Neural cell (in vitro differentiated cells): Measurements from ENCODE around the gene PREX1. TPM values are rescaled to one million over a fixed set of nuclear protein-coding genes. Genes with fewer than 3 reads are reported as not detected.

Experiments
- H2AFZ ChIP-seq: fragments of 200-600, 300-800 bp; sonication (generic), shearing (Covaris generic); 2 replicates; pipeline ENCODE4 v1.6.0; 2014; ENCODE audit warnings: low read depth, mild to moderate bottlenecking, antibody characterized with exemption, low read length, moderate library complexity
- H3F3A ChIP-seq: fragments of 200-600 bp; shearing (Covaris generic); 2 replicates; pipeline ENCODE4 v1.6.1; 2016; ENCODE audit warnings: mild to moderate bottlenecking, moderate library complexity, mixed read lengths, antibody characterized with exemption, low read length; ENCODE audit not compliant: insufficient read depth, poor library complexity, severe bottlenecking
- H3K27ac ChIP-seq: fragments of 200-600, 300-800 bp; sonication (generic), shearing (Covaris generic); 2 replicates; pipeline ENCODE4 v1.5.1; 2014; ENCODE audit warnings: mild to moderate bottlenecking, low read length, moderate library complexity
- H3K27me3 ChIP-seq: fragments of 300-800, 200-600 bp; sonication (generic), shearing (Covaris generic); 2 replicates; pipeline ENCODE4 v1.6.0; 2014; ENCODE audit warnings: mild to moderate bottlenecking, low read depth, low read length, moderate library complexity; ENCODE audit not compliant: insufficient read depth
- H3K36me3 ChIP-seq: fragments of 300-800, 200-600 bp; sonication (generic), shearing (Covaris generic); 2 replicates; pipeline ENCODE4 v1.5.1; 2014; ENCODE audit warnings: mild to moderate bottlenecking, antibody characterized with exemption, low read length, moderate library complexity; ENCODE audit not compliant: insufficient read depth
- H3K4me2 ChIP-seq: fragments of 300-800, 200-600 bp; sonication (generic), shearing (Covaris generic); 2 replicates; pipeline ENCODE4 v1.6.0; 2014; ENCODE audit warnings: mild to moderate bottlenecking, low read length
- H3K4me3 ChIP-seq: fragments of 300-800, 200-600 bp; sonication (generic), shearing (Covaris generic); 2 replicates; pipeline ENCODE4 v1.5.1; 2014; ENCODE audit warnings: mild to moderate bottlenecking, low read length, moderate library complexity
- H3K79me2 ChIP-seq: fragments of 200-600 bp; shearing (Covaris generic); replicated peaks from 2 replicates; pipeline ENCODE4 v1.6.0; 2014; ENCODE audit warnings: mild to moderate bottlenecking, low read length, moderate library complexity; ENCODE audit not compliant: insufficient read depth
- H3K9ac ChIP-seq: fragments of 300-800, 200-600 bp; sonication (generic), shearing (Covaris generic); 2 replicates; pipeline ENCODE4 v1.6.1; 2016; ENCODE audit warnings: mild to moderate bottlenecking, low read length, mixed read lengths
- H3K9me2 ChIP-seq: fragments of 200-600 bp; shearing (Covaris generic); 2 replicates; pipeline ENCODE4 v1.6.1; 2016; ENCODE audit warnings: mild to moderate bottlenecking, low read length, mixed read lengths; ENCODE audit not compliant: insufficient read depth
- H3K9me3 ChIP-seq: fragments of 200-600, 300-800 bp; sonication (generic), shearing (Covaris generic); 2 replicates; pipeline ENCODE4 v1.6.1; 2016; ENCODE audit warnings: mild to moderate bottlenecking, mixed run types, low read length, moderate library complexity, mixed read lengths
- H4K20me1 ChIP-seq: fragments of 200-600 bp; shearing (Covaris generic); 2 replicates; pipeline ENCODE4 v1.6.1; 2016; ENCODE audit warnings: mild to moderate bottlenecking, mixed run types; ENCODE audit not compliant: insufficient read depth
- EP300 ChIP-seq: fragments of 450-650 bp; conservative IDR thresholded peaks from 2 replicates; pipeline ENCODE4 v1.6.1; 2014; ENCODE audit warnings: antibody characterized with exemption, mild to moderate bottlenecking, moderate library complexity; ENCODE audit not compliant: poor library complexity, severe bottlenecking
- EZH2 ChIP-seq: fragments of 200-600, 300-800 bp; shearing (Covaris generic), sonication (generic); IDR thresholded peaks from 2 replicates; pipeline ENCODE4 v1.6.1; 2014; ENCODE audit warnings: antibody characterized with exemption, low read length, borderline replicate concordance, mild to moderate bottlenecking; ENCODE audit not compliant: insufficient read depth, poor library complexity, severe bottlenecking
- MXI1 ChIP-seq: fragments of 450-650 bp; conservative IDR thresholded peaks from 2 replicates; pipeline ENCODE4 v1.6.1; 2014; ENCODE audit warnings: antibody characterized with exemption, mild to moderate bottlenecking; ENCODE audit not compliant: poor library complexity, severe bottlenecking
- POLR2AphosphoS5 ChIP-seq: IDR thresholded peaks from 2 replicates; pipeline ENCODE4 v1.6.1; 2012
- RAD21 ChIP-seq: fragments of 450-650 bp; conservative IDR thresholded peaks from 2 replicates; pipeline ENCODE4 v1.6.1; 2014; ENCODE audit warnings: antibody characterized with exemption, mild to moderate bottlenecking, moderate library complexity
- SMC3 ChIP-seq: fragments of 450-650 bp; conservative IDR thresholded peaks from 2 replicates; pipeline ENCODE4 v1.6.1; 2014; ENCODE audit warnings: antibody characterized with exemption, mild to moderate bottlenecking, moderate library complexity; ENCODE audit not compliant: poor library complexity
- TAF1 ChIP-seq: IDR thresholded peaks from 2 replicates; pipeline ENCODE4 v1.6.1; 2012; ENCODE audit warnings: low read depth
- polyA plus RNA-seq: library from polyadenylated mRNA; depleted of rRNA; stranded (reverse); fragments of >200 nt; gene quantifications from 2 replicates; pipeline ENCODE4 v1.2.3, GENCODE V29; 2014
- TF ChIP-seq, protein P1 (sequence below): fragments of 450-650 bp; IDR thresholded peaks from 2 replicates; pipeline ENCODE4 v1.5.1; 2014; ENCODE audit warnings: antibody characterized with exemption, mild to moderate bottlenecking, moderate library complexity; ENCODE audit not compliant: poor library complexity, severe bottlenecking
- TF ChIP-seq, protein P2 (sequence below): IDR thresholded peaks from 2 replicates; pipeline ENCODE4 v1.6.1; 2012; ENCODE audit warnings: borderline replicate concordance

Gene PREX1
- polyA plus RNA-seq, 1 donor from 2014 or later = 0.06 TPM

DNA sequence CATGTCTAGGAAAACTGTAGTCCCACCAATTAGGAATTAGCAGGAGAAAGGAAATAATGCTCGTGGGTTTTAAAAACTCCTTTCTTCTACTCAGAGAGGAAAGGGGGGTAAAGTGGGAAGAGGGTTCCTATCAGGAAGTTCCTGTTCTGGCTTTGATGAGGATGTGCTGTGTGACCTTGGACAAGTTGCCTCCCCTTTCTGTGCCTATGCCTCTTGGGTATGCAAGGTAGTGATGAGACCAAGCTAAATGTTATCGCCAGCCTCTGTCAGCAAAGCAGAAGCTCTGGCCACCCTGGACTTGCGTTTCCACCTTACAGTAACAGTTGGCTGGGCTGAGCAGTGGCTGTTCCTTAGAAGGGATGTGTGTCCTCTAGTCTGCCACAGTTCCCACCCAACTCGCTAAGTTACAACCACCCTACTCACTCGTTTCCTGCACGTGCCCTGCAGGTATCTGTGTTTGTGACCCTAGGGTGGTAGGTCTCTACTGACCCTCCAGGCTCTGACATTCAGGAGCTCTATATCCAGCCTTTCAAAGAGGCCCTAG is 110.0 kb downstream of the PREX1 start:
- Histone ChIP-seq H3K36me3 (no peaks in the 10 kb centered on the region), H3K27ac (no peak overlapping the region), H2AFZ (no peak overlapping the region), H3K27me3 (no peaks in the 10 kb centered on the region), H3K9ac (no peak overlapping the region), H4K20me1 (no peaks in the 10 kb centered on the region), H3K79me2 (no peaks in the 10 kb centered on the region), H3K9me3 (no peaks in the 10 kb centered on the region), H3K4me3 (no peak overlapping the region), H3K4me2 (no peak overlapping the region), H3F3A (no peaks in the 10 kb centered on the region), H3K9me2 (no peaks in the 10 kb centered on the region)
- TF ChIP-seq TAF1 (no peak), EZH2 (no peak), SMC3 (no peak), EP300 (no peak), MXI1 (no peak), RAD21 (no peak), POLR2AphosphoS5 (no peak)
- TF ChIP-seq, protein P1, sequence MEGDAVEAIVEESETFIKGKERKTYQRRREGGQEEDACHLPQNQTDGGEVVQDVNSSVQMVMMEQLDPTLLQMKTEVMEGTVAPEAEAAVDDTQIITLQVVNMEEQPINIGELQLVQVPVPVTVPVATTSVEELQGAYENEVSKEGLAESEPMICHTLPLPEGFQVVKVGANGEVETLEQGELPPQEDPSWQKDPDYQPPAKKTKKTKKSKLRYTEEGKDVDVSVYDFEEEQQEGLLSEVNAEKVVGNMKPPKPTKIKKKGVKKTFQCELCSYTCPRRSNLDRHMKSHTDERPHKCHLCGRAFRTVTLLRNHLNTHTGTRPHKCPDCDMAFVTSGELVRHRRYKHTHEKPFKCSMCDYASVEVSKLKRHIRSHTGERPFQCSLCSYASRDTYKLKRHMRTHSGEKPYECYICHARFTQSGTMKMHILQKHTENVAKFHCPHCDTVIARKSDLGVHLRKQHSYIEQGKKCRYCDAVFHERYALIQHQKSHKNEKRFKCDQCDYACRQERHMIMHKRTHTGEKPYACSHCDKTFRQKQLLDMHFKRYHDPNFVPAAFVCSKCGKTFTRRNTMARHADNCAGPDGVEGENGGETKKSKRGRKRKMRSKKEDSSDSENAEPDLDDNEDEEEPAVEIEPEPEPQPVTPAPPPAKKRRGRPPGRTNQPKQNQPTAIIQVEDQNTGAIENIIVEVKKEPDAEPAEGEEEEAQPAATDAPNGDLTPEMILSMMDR = no peak

DNA sequence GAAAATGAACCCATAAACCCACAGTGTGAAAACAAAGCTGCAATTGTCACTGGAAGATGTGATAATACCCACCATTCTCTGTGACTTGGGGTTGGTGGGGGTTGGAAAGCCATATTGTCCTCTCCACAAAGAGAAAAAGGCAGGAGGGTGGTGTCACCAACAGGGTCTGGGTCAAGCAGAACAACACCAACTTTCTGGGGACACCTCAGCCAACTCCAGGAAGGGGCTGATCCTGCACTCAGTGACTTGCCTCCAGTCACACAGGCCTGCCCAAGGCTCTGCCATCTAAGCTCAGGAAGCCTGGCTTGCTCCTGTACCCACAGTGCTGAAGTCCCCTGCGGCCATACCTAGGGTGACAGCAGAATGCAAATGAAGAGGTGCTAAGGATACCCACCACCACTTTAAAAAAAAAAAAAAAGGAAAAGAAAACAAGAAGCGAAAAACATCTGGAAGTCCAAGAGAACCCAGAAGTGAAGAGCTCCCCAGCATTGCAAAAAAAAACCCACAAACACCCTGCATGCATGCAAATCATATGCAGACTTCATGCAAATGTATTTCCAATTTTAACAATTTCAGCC is 110.6 kb downstream of the PREX1 start:
- H3K9ac ChIP-seq = no peak overlapping the region
- TF ChIP-seq POLR2AphosphoS5 (no peak), EP300 (no peak), SMC3 (no peak), TAF1 (no peak)
- TF ChIP-seq, protein P1 = no peak
- TF ChIP-seq, protein P2, sequence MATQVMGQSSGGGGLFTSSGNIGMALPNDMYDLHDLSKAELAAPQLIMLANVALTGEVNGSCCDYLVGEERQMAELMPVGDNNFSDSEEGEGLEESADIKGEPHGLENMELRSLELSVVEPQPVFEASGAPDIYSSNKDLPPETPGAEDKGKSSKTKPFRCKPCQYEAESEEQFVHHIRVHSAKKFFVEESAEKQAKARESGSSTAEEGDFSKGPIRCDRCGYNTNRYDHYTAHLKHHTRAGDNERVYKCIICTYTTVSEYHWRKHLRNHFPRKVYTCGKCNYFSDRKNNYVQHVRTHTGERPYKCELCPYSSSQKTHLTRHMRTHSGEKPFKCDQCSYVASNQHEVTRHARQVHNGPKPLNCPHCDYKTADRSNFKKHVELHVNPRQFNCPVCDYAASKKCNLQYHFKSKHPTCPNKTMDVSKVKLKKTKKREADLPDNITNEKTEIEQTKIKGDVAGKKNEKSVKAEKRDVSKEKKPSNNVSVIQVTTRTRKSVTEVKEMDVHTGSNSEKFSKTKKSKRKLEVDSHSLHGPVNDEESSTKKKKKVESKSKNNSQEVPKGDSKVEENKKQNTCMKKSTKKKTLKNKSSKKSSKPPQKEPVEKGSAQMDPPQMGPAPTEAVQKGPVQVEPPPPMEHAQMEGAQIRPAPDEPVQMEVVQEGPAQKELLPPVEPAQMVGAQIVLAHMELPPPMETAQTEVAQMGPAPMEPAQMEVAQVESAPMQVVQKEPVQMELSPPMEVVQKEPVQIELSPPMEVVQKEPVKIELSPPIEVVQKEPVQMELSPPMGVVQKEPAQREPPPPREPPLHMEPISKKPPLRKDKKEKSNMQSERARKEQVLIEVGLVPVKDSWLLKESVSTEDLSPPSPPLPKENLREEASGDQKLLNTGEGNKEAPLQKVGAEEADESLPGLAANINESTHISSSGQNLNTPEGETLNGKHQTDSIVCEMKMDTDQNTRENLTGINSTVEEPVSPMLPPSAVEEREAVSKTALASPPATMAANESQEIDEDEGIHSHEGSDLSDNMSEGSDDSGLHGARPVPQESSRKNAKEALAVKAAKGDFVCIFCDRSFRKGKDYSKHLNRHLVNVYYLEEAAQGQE = no peak

More for the DNA sequence above, 110.6 kb downstream of the PREX1 start:
- H3K9me2 ChIP-seq = no peaks in the 10 kb centered on the region
- H3K36me3 ChIP-seq = no peaks in the 10 kb centered on the region
- H3F3A ChIP-seq = no peaks in the 10 kb centered on the region
- H3K4me2 ChIP-seq = no peak overlapping the region
- H4K20me1 ChIP-seq = no peaks in the 10 kb centered on the region
- no peaks in the 10 kb centered on the region for H3K27me3 ChIP-seq
- no peak overlapping the region for H3K27ac ChIP-seq
- H3K79me2 ChIP-seq = no peaks in the 10 kb centered on the region
- no peak overlapping the region for H3K4me3 ChIP-seq
- H3K9me3 ChIP-seq = no peaks in the 10 kb centered on the region
- no peak overlapping the region for H2AFZ ChIP-seq
